Measurements from ENCODE around the gene HDAC9.

DNA sequence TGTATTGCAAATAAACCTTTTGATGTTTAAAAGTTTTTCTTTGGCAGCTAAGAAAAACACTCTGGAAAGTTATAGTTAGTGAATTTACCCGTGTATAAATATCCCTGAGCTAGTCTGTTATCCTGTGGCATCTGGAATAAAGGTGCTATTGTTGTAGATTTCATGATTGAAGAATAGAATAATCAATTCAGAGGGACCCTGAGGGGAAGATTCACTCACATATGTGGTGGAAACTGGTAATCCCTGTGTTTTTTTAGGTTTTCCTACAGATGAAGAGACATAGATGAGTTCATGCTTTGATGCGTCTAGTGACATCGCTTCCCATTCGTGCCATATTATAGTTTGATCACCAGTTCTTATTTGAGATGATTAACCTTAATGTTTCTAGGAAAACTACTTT is 457.3 kb downstream of the HDAC9 start:
- no peak for TF ChIP-seq CTCF (IDR thresholded peaks at IDR 0.05; ENCODE audit: insufficient read depth, low read depth, low read length)
- TF ChIP-seq EZH2 (IDR thresholded peaks at IDR 0.05; ENCODE audit: insufficient read depth, low read length) = no peak

Data from astrocyte (in vitro differentiated cells and primary cell).